ELR (cell line): ENCODE results near the gene EPAS1.

ENCODE experiments used
- DNase-seq: peaks from one replicate; pipeline ENCODE4 v3.0.0-alpha.2; 2015; ENCODE audit warnings: low read depth

EPAS1 gene

DNA sequence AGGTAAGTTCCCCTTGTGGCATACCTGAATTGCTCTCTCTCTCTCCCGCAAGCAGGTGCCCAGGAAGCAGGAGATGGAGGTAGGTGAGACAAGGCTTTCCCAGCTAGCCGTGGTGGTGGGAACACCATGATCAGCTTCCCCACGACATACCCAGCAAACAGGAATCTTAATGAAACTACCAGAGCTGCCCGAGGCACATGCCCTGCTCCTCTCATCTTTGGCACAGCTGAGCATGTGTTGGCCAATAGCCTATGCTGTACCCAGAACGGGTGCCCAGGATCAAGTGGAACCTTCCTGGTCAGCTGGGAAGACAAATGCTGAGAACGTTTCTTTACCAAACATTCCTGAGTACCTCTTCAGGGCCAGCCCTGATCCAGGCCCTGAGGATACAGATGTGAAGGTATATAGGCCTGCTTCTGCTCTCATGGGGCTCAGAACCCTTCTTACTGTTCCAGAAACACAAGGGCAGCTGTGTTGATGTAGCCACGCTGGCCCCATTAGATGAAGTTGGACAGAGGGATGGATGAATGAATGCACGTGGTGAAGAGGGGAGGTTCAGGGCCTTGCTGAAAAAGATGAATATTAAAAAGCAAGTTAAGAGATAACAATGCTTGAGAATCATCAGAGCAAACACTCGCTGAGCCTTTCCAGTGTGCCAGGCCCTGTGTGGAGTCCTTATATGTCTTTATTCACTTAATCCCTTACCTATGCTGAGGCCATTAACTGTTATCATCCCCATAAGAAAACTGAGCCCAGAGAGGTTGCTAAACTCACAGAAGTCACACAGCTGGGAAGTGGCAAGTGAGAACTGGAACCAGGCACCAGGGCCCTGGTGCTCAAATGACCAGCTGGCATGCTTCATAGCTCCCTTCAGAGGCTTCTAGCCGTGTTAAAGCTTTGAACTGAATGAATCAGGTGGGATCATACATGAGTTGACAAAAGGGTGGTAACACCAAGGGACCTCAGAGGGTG is 113.4 kb downstream of the EPAS1 start:
- DNase-seq: no peak

DNA sequence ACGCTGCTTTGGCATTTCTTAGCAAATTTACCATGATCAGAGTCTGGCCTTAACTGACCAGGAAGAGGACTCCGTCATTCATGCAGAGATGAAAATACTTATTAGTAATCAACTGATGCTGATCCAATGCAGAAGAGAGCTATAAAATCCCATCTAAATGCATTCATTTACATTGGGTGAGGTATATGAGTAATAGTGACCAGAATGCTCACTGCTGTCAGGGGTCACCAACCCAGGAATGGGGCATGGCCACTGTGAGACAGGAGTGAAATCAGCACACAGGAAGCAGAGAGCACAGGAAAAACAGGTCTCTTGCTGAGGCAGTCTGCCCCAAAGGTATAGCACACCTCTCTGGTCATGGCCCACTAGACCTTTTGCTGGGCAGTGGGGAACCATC is 114.0 kb downstream of the EPAS1 start:
- peak; percentile 70 for DNase-seq

DNA sequence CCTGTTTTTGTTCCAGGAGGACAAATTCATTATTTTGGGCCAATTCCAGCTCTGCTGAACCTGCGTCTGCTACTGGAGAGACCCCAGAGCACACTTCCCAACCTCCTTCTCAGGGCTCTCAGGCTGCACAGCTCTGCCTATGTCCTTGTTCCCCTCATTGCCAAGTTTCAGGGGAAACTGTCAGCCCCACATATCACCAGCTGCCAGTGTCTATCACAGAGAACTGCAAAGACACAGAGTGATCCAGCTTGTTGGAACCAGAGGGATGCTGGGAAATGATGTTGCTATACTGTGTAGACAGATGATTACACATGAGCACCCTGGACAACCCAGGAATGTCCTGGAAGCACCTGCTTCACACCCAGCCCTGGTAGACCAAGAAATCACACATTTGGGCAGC is 114.8 kb downstream of the EPAS1 start:
- DNase-seq: no peak

DNA sequence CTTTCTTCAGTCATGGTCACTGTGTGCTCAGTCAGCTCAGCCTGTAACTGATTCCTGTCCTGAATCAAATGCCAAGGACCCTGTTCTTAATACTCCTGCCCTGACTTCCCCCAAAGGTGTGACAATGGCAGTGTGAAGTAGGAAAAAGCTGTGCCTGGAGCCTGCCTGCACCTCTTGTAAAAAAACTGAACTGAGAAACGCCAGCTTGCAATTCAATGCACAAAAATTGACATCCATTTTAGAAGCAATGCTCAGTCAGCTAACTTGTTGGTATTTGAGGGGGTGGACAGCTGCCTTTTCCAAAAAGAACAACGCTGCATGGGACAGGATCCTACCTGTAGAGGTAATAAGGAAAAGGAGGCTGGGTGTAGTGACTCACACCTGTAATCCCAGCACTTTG is 115.9 kb downstream of the EPAS1 start:
- DNase-seq: no peak

DNA sequence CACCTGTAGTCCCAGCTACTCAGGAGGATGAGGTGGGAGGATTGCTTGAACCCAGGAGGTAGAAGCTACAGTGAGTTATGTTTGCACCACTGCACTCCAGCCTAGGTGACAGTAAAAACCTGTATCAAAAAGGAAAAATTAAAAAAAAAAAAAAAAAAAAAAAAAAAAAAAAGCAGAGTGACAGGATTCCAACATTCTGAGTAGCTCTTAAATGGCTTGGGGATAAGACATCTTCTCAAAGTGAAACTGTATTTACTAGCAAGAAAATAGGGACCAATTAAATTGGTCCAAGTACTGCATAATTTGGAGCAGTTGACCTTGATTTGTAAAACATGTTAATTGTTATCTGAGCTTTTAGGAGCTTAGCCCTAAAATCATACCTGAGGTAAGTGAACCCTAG is 116.4 kb downstream of the EPAS1 start:
- no peak for DNase-seq

DNA sequence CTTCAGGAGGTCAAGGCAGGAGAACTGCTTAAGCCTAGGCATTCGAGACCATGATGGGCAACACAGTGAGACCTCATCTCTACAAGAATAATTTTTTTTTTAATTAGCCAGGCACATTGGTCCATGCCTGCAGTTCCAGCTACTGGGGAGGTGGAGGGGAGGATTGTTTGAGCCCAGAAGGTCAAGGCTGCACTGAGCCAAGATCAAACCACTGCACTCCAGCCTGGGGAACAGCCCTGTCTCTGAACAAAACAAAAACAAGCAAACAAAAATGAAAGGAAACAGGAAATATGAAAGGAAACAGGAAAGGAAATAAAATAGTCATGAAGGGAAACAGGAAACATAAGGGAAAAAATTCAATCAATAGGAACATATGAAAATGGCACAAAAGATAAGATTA is 117.5 kb downstream of the EPAS1 start:
- DNase-seq: no peak

DNA sequence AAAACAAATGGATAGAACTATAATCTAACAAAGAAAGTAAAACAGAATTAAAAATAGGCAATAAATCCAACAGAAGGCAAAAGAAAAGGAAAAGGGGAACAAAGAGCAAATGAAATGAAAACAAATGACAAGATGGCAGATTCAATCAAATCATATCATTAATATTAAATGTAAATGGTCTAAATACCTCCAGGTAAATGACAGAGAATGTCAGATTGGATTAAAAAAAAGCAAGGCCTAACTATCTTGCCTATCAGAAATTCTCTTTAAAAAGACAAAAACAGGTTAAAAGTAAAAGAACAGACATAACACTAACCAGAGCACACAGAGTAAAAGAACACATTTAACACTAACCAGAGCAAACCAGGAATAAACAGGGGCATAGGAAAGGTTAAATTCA is 119.1 kb downstream of the EPAS1 start:
- no peak for DNase-seq

DNA sequence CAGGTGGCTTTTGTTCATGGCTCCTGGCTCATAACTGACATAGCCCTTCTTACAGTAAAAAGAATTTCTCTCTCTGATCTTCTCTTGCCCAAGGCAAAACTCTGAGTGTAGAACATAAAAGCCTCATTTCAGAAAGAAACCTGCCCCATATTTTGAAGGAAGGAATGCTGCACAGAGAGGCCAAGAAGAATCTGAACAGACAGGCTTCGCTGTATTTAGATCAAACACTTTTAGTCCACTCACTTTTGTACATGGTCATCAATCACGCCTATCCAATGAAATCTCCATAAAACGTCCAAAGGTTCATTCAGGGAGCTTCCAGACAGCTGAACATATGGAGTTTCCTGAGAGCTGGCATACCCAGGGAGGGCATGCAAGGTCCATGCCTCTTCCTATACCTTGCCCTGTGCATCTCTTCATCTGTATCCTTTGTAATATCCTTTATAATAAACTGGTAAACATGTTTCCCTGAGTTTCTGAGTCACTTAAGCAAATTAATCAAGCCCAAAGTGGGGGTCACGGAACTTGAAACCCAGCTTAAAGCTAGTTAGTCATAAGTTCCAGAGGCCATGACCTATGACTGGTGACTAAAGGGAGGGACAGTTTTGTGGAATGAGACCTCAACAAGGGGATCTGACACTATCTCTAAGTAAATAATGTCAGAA is 119.7 kb downstream of the EPAS1 start:
- DNase-seq: peak; percentile 68

DNA sequence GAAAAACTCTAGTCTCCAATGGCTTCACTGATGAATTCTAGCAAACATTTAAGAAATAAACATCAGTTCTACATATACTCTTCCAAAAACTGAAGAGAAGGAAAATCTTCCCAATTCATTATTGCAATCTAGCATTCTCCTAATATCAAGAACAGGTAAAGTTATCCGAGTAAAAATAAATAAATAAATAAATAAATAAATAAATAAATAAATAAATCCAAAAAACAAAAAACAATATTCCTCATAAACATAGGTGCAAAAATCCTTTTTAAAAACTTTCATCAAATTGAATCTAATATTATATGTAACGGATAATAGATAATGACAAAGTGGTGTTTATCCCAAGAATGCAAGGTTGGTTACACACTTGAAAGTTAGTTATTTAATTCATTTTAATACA is 123.7 kb downstream of the EPAS1 start:
- DNase-seq: no peak

DNA sequence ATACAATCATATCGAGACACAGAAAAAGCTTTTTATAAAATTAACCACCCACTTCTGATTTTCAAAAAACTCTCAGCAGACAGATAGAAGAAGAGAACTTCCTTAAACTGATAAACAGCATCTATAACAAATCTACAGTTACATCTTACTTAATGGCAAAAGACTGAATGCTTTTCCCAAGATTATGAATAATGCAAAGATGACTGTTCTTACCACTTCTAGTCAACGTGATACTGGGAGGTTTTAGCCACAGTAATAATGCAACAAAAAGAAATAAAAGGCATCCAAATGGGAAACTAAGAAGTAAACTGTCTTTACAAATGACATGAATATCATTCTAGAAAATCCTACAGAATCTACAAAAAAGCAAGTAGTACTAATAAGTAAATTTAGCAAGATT is 124.2 kb downstream of the EPAS1 start:
- no peak for DNase-seq

DNA sequence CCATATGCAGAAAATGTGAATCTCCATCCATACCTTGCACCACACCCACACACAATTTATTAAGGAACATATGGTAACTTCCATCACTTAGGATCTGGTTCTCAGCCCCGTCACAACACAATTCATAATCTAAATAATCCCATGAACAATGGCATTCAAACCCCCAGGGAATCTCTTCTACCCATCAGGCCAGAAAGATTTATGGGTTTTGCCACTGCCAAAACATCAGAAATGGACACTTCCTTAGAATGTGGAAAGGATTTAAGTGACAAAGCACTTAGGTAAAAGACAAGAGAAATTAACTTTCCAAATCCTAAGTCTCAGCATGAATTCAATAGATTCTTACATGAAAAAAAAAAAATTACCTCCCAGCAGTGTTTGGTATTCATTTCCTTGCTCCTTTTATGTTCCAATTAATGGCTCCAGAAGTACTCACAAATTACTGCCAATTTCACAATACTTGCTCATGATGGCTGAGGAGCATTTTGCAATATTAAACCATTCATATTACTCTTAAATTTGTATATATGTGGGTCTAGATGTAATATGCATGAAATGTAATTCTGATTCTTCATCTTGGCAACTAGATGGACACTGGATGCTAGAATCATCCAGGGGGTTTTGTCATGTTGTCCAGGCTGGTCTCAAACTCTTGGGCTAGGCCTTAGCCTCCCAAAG is 125.6 kb downstream of the EPAS1 start:
- DNase-seq: no peak

DNA sequence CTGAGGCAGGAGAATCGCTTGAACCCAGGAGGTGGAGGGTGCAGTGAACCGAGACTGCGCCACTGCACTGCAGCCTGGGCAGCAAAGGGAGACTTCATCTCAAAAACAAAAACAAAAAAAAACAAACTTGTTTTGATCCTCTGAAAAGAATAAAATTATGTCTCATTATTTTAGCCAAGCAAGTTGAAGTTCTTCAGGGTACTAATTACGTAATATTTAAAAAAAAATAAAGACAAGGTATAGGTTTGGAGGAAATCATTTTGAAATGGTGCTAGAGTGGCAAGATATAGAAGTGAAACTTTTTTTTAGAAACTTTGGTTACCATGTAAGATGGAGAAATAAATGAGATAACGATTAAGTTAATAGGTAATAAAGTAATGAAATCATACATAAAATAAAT is 127.7 kb downstream of the EPAS1 start:
- DNase-seq: no peak

DNA sequence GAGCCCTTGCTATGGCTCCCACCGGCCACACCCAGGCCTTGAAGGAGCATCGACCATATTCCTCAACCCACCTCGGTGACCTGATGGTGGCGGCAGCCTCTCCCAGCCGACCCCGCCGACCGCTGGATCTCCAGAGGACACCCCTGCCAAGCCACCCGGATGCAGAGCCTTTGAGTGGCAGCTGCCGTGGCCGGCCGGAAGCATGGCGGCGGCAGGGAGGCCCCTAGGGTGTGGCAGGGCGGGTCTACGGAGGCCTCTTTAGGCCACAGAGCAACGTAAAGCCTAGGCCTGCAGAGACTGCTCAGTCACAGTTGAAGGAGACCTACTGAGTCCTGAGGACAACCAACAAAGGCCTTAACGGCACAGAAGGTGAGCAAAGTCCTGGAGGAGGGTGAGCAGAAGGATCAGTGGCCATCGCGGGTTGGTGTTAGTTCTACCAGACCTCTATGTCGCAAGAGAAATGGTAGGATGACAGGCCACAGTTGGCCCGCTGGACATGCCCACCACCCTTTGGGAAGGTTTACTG is 131.8 kb downstream of the EPAS1 start:
- DNase-seq: no peak

DNA sequence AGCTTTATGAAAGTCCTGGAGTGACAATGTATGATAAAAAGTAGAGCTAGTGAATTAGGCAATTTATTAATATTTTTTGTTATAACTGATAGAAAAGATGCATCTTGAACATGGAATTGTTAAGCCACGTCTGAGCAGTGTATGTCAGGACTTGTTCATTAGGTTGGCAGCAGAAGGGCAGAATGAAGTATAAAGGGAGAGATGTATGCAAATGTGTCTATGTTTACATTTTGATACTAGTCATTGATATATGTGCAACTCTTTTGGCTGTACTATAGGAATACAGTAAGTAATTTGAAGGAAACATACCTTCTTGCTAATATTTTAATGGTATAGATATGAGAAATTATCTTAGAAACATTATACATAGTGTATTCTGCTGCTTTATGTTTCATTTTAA is 133.2 kb downstream of the EPAS1 start:
- DNase-seq: no peak

DNA sequence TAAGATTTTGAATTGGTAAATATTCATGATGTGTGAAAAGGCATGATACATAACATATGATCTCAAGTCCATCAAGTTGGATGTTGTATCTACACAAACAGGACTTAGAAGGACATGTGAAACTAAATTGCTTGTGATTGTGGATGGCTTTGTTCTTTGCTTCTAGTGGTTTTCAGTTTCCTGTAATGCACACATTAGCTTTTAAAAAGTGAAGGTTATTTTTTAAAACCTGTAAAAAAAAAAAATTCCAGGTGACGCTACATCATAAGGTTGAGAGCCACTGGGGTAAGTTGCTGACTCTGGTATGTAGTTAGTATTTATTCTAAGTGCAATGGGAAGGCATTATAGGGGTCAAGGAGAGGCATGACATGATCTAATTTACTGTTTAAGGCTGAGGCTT is 133.8 kb downstream of the EPAS1 start:
- no peak for DNase-seq

DNA sequence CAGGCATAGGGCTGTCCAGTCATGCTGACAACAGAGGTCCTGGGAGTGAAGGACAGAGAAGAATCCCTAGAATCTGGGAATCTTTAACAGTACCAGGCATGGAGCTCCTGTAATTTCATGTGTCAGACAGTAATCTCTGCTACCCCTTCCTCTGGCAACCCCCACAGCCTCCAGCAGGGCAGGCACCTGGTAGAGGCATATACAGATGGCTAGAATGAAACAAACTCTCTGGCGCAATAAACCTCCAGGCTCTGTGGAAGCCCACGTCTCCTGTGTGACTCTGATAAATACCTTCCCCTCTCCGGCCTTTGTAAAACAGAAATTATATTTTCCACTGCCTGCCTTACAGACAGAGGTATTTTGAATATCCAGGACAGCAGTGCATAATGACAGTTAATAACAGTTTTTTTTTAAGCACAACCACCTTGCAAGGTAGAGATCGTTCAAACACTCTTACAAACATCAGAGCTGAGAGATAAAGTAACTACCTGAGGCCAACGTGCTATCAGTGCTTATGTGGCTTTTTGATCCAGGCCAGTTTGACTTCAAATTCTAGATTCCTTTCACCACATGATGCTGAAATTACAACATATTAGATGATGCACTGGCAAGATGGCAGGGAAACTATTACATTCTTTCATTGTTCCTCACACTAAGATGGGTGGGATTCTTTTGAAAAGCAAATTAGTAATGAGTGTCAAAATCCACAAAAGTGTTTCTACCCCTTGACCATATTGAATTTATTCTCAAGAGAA is 134.5 kb downstream of the EPAS1 start:
- peak; percentile 11 for DNase-seq

DNA sequence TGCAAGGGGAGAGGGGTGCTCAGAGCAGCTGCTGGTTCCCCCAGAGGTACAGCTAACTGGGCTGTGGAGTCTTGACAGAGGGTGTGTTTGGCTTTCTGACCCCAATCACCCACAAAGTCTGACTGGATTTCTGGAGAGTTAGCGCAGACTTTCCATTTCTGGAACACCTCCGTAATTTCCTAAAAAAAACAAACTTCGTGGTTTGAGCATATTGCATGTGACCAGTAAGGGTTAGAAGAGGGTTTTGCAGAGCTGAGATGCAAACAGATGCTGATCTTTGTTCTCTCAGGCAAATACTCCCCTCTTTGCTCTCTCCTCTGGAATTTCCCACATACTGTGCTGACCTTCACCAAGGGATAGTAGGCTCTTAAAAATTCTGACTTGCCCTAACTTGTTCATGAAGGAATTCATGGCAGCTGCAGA is 137.7 kb downstream of the EPAS1 start:
- no peak for DNase-seq

DNA sequence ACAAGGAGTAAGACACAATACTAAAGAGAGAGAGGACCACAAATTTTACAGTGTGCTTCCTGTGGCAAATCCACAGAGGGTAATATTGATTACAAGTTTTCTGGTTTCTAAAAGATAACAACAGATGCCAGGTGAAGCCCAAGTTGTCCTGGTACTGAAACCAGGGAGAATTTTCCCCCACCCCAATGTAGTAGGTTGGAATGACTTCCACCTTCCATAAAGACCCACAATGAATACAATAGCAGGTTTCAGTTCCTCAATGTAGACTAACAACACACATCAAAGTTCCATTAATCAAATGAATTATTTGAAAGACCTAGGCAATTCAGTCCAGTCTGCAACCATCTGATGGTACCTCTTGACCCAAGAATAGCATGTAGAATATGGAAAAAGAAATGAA is 138.1 kb downstream of the EPAS1 start:
- no peak for DNase-seq

DNA sequence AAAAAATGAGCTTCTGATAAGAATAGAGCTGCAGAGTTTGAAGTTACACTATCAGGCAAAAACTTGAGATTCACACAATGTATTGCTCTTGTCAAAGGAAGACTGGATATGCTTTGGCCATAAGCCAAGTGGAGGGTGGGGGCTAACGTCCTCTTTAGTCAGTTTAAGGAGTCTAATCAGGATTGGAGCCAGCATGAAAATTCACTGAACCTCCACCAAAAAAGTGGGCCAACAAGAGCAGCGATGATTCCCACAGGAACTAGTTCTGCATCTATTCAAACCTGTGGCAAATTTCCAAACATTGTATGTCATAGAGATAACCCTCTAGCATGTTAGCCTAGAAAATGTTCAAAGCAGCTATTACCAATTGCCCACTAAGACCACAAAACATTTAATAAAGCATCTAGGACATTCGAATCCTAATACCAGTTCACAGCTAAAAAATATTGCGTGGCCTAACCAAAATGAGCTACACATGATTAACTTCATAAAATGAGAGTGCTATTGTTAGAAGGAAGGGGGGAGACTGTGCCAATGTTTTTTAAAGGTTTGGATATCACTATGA is 138.7 kb downstream of the EPAS1 start:
- no peak for DNase-seq
